Endothelial cell of umbilical vein (primary cell): ENCODE results near the gene PLD2. TPM values are rescaled to one million over a fixed set of nuclear protein-coding genes. Genes with fewer than 3 reads are reported as not detected.

Experiments
- BruUV-seq: library from RNA; stranded (reverse); fragments of 400-500 nt; replicated peaks from 2 replicates; lab custom pipeline; 2021; lab: Mats Ljungman, UMichigan
- CTCF ChIA-PET: fragments of 300-600, 350-600 bp; sonication (Branson Sonifier 250); formaldehyde crosslinking; loops from one replicate; lab custom pipeline; 2021; ENCODE audit warnings: antibody characterized with exemption, inconsistent platforms; lab: Charles Lee
- POLR2A ChIA-PET: fragments of 300-600, 350-600 bp; sonication (Branson Sonifier 250); formaldehyde crosslinking; loops from one replicate; lab custom pipeline; 2021; ENCODE audit warnings: antibody characterized with exemption, inconsistent platforms; lab: Charles Lee
- DNase-seq: peaks from one replicate; pipeline ENCODE4 v3.0.0-alpha.2; 2011; ENCODE audit warnings: low read depth, low spot score
- FAIRE-seq: peaks from 2 replicates; lab custom pipeline; 2011; peaks lifted over from hg19 to GRCh38; lab: Jason Lieb, UNC
- H2AFZ ChIP-seq: 2 replicates; pipeline ENCODE4 v1.6.0; 2012; ENCODE audit warnings: low read depth, low read length, control low read depth, inconsistent platforms
- H3K27ac ChIP-seq: 2 replicates; pipeline ENCODE4 v1.5.1; 2011; ENCODE audit warnings: low read depth, mild to moderate bottlenecking, control low read depth, low read length, moderate library complexity; ENCODE audit not compliant: insufficient read depth
- H3K27me3 ChIP-seq, 2 experiments: 2 replicates each; pipeline versions ENCODE4 v1.6.0 to v1.6.1; 2011; ENCODE audit warnings: low read length in 2 of 2, mixed read lengths in 1 of 2; ENCODE audit not compliant: control insufficient read depth in 2 of 2, insufficient read depth in 2 of 2
- H3K36me3 ChIP-seq, 2 experiments: 2 replicates in 1 of 2; 3 replicates in 1 of 2; pipeline ENCODE4 v1.5.1; 2011; ENCODE audit warnings: low read length in 2 of 2, mild to moderate bottlenecking in 1 of 2, moderate library complexity in 1 of 2; ENCODE audit not compliant: control insufficient read depth in 2 of 2, insufficient read depth in 2 of 2; ENCODE audit errors: extremely low read depth in 1 of 2
- H3K4me1 ChIP-seq: 3 replicates; pipeline ENCODE4 v1.5.1; 2011; ENCODE audit warnings: mild to moderate bottlenecking, low read length; ENCODE audit not compliant: control insufficient read depth, insufficient read depth; ENCODE audit errors: extremely low read depth
- H3K4me2 ChIP-seq: 2 replicates; pipeline ENCODE4 v1.6.1; 2011; ENCODE audit warnings: low read length, control low read depth, mixed read lengths; ENCODE audit not compliant: insufficient read depth
- H3K4me3 ChIP-seq, 3 experiments: fragments of 200-600 bp in 1 of 3; sonication (generic), shearing (Covaris generic) in 1 of 3; replicated peaks in 1 of 3; 2 replicates each; pipeline ENCODE4 v1.5.1; 2011 to 2016; ENCODE audit warnings: control low read depth in 3 of 3, low read length in 3 of 3, mild to moderate bottlenecking in 2 of 3, inconsistent platforms in 1 of 3, low read depth in 1 of 3, moderate library complexity in 1 of 3; ENCODE audit not compliant: insufficient read depth in 1 of 3
- H3K79me2 ChIP-seq: 2 replicates; pipeline ENCODE4 v1.6.0; 2012; ENCODE audit warnings: low read length, inconsistent platforms; ENCODE audit not compliant: control insufficient read depth, insufficient read depth
- H3K9ac ChIP-seq: replicated peaks from 2 replicates; pipeline ENCODE3; 2011; ENCODE audit warnings: low read length, control low read depth; ENCODE audit not compliant: insufficient read depth; ENCODE audit errors: extremely low read depth
- H3K9me1 ChIP-seq: replicated peaks from 3 replicates; pipeline ENCODE4 v1.6.0; 2011; ENCODE audit warnings: mild to moderate bottlenecking, low read length; ENCODE audit not compliant: control insufficient read depth, insufficient read depth; ENCODE audit errors: extremely low read depth
- H3K9me3 ChIP-seq: replicated peaks from 2 replicates; pipeline ENCODE4 v1.5.1; 2012; ENCODE audit warnings: low read length, inconsistent platforms; ENCODE audit not compliant: control insufficient read depth, insufficient read depth
- H4K20me1 ChIP-seq: replicated peaks from 2 replicates; pipeline ENCODE3; 2011; ENCODE audit warnings: mild to moderate bottlenecking, low read length; ENCODE audit not compliant: control insufficient read depth, insufficient read depth; ENCODE audit errors: extremely low read depth
- EZH2 ChIP-seq: IDR thresholded peaks from 2 replicates; pipeline ENCODE4 v1.6.1; 2012; ENCODE audit warnings: borderline replicate concordance, low read depth, mild to moderate bottlenecking, moderate library complexity, low read length, inconsistent platforms; ENCODE audit not compliant: severe bottlenecking
- FOS ChIP-seq: IDR thresholded peaks from 2 replicates; pipeline ENCODE4 v1.6.1; 2011; ENCODE audit warnings: mild to moderate bottlenecking, low read length, moderate library complexity, borderline replicate concordance; ENCODE audit not compliant: insufficient read depth
- GATA2 ChIP-seq: IDR thresholded peaks from 2 replicates; pipeline ENCODE4 v1.7.0; 2011; ENCODE audit warnings: low read depth, mild to moderate bottlenecking, moderate library complexity, mixed read lengths, low read length; ENCODE audit not compliant: insufficient read length, insufficient read depth
- JUN ChIP-seq: IDR thresholded peaks from 2 replicates; pipeline ENCODE4 v1.6.1; 2011; ENCODE audit warnings: borderline replicate concordance, low read depth; ENCODE audit not compliant: insufficient read length, insufficient read depth
- MYC ChIP-seq: IDR thresholded peaks from one replicate; pipeline ENCODE4 v1.6.1; 2011; ENCODE audit warnings: mild to moderate bottlenecking, low read depth, low read length
- POLR2A ChIP-seq: IDR thresholded peaks from 2 replicates; pipeline ENCODE4 v1.6.1; 2012; ENCODE audit warnings: low read depth, mild to moderate bottlenecking, control low read depth, low read length
- POLR2AphosphoS5 ChIP-seq: IDR thresholded peaks from 2 replicates; pipeline ENCODE4 v1.6.1; 2012; ENCODE audit warnings: low read depth, mild to moderate bottlenecking, control low read depth, low read length, moderate library complexity; ENCODE audit not compliant: insufficient read depth
- dilution Hi-C: fragments of 300-500 bp; cut with MboI; formaldehyde crosslinking; loops from one replicate; pipeline ENCODE4 v1.15.0; 2019; ENCODE audit warnings: low sequenced_read_pairs; ENCODE audit not compliant: extremely low pct_ligation_motif_present
- intact Hi-C: fragments of 100-400 bp; cut with micrococcal nuclease; formaldehyde crosslinking; loops from one replicate; pipeline ENCODE4 v1.10.0; 2022
- polyA plus RNA-seq, 4 experiments: library from polyadenylated mRNA; depleted of rRNA in 3 of 4; stranded (reverse) in 3 of 4; unstranded in 1 of 4; fragments of >200 nt; gene quantifications; 2 replicates each; pipeline versions ENCODE4 v1.2.1 to v1.2.3, GENCODE V29; 2011 to 2012; ENCODE audit warnings: missing spikeins in 1 of 4
- total RNA-seq: library from RNA; stranded (reverse); gene quantifications from 2 replicates; pipeline ENCODE4 v1.2.3, GENCODE V29; 2021
- TF ChIP-seq, protein P1 (sequence below), 2 donors: IDR thresholded peaks; 1 replicate in 1 of 2; 2 replicates in 1 of 2; pipeline ENCODE4 v1.5.1; 2011; ENCODE audit warnings: low read length in 2 of 2, mild to moderate bottlenecking in 2 of 2, moderate library complexity in 2 of 2, control low read depth in 1 of 2, inconsistent platforms in 1 of 2, low read depth in 1 of 2; ENCODE audit not compliant: insufficient read depth in 1 of 2; ENCODE audit errors: extremely low read depth in 1 of 2
- TF ChIP-seq, protein P2 (sequence below): IDR thresholded peaks from 2 replicates; pipeline ENCODE4 v1.6.1; 2011; ENCODE audit not compliant: insufficient read depth, insufficient read length

The PLD2 gene
- total and polyA plus RNA-seq, 2 donors (not counting 3 experiments of a cell fraction or from before 2014, with no cell fraction given), result 52.3 to 54.7 TPM

DNA sequence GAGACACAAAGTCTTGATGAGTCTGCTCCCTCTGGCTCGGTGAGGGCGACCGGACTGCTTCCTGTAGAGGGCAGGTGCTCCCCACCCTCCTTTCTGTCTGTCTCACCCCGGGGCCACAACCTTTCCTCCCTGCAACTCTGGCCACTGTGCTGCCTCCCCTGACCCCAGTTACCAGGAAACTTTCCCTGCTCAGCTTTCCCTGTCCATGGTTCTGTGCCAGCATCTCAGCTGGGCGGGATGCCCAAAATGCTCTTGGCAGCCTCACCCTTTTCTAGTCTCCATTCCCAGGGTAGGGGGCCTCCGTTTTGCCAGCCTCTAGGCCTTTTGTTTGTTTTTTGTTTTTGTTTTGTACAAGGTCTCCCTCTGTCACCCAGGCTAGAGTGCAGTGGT lies 1.4 kb downstream of the PLD2 start:
- Histone ChIP-seq H2AFZ (no peak overlapping the region), H3K9me3 (no peaks in the 10 kb centered on the region), H3K4me3 (no peak overlapping the region), H3K79me2 (no peaks in the 10 kb centered on the region), H3K36me3 (peaks cover 2 to 9% of the 10 kb centered on the region in 2 experiments), H4K20me1 (no peaks in the 10 kb centered on the region), H3K9ac (no peak overlapping the region), H3K4me2 (no peak overlapping the region), H3K27me3 (no peaks in the 10 kb centered on the region), H3K27ac (no peak overlapping the region), H3K4me1 (peaks cover 11% of the 10 kb centered on the region), H3K9me1 (no peaks in the 10 kb centered on the region)
- ChIA-PET POLR2A (no interaction called here), CTCF (interaction anchor here (1.1 to 3.2 kb wide), 2 partner anchors 18 to 73 kb away, joined by 5 to 12 read pairs; no protein-coding TSS in a partner anchor)
- dilution Hi-C loops (no loop called here), intact Hi-C loops (no loop called here)
- no TSS peak for BruUV-seq
- TF ChIP-seq EZH2, result no peak
- FAIRE-seq (peak; percentile 8), DNase-seq (no peak)

DNA sequence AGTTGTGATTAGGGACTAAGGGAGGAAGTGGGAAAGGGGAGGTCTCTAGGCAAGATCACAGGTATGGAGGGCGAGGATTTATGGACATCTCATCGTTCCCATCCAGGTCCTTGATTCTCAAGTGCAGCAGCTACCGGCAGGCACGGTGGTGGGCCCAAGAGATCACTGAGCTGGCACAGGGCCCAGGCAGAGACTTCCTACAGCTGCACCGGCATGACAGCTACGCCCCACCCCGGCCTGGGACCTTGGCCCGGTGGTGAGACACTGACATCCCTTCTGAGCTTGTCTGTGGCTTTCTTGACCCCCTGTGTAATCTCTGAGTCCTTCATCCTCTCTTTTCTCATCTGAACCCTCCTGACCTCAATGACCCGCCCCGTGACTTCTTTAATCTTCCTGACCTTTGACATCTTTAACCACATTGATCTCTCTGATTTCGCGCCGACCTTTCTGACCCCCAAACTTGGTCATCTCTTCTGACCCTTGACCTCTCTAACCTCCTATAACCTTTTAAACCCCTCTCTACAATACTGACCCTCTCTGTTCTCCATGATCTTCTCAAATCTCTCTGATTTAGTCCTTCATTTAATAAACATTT lies 3.8 kb downstream of the PLD2 start:
- no peak overlapping the region for H2AFZ ChIP-seq
- no peaks in the 10 kb centered on the region for H3K27me3 ChIP-seq
- H3K36me3 ChIP-seq, result peaks cover 2 to 10% of the 10 kb centered on the region in 2 experiments
- H3K9ac ChIP-seq, result no peak overlapping the region
- no peak overlapping the region for H3K4me2 ChIP-seq
- TF ChIP-seq EZH2, result no peak
- TF ChIP-seq JUN, result no peak
- TF ChIP-seq, protein P1, sequence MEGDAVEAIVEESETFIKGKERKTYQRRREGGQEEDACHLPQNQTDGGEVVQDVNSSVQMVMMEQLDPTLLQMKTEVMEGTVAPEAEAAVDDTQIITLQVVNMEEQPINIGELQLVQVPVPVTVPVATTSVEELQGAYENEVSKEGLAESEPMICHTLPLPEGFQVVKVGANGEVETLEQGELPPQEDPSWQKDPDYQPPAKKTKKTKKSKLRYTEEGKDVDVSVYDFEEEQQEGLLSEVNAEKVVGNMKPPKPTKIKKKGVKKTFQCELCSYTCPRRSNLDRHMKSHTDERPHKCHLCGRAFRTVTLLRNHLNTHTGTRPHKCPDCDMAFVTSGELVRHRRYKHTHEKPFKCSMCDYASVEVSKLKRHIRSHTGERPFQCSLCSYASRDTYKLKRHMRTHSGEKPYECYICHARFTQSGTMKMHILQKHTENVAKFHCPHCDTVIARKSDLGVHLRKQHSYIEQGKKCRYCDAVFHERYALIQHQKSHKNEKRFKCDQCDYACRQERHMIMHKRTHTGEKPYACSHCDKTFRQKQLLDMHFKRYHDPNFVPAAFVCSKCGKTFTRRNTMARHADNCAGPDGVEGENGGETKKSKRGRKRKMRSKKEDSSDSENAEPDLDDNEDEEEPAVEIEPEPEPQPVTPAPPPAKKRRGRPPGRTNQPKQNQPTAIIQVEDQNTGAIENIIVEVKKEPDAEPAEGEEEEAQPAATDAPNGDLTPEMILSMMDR (IDR thresholded peaks at IDR 0.05; ENCODE audit: extremely low read depth in 1 of 2, insufficient read depth in 1 of 2, low read depth in 1 of 2, low read length in 2 of 2), result no peak
- TF ChIP-seq, protein P2, sequence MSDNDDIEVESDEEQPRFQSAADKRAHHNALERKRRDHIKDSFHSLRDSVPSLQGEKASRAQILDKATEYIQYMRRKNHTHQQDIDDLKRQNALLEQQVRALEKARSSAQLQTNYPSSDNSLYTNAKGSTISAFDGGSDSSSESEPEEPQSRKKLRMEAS, result no peak
- no peak for TF ChIP-seq MYC
- no peak for TF ChIP-seq GATA2
- no peak for TF ChIP-seq POLR2AphosphoS5
- no peak for TF ChIP-seq POLR2A
- TF ChIP-seq FOS, result no peak
- no peaks in the 10 kb centered on the region for H3K9me1 ChIP-seq
- no peak overlapping the region for H3K27ac ChIP-seq
- ChIA-PET CTCF (no interaction called here), POLR2A (no interaction called here)
- no peak overlapping the region for H3K4me3 ChIP-seq
- H3K4me1 ChIP-seq, result peaks cover 11% of the 10 kb centered on the region
- no peak for DNase-seq
- no peaks in the 10 kb centered on the region for H3K9me3 ChIP-seq
- dilution Hi-C loops, result no loop called here
- intact Hi-C loops, result no loop called here
- no peaks in the 10 kb centered on the region for H4K20me1 ChIP-seq
- no TSS peak for BruUV-seq
- H3K79me2 ChIP-seq, result no peaks in the 10 kb centered on the region
- FAIRE-seq, result no peak
